ENCODE results near the gene TIMMDC1.
"Not testable (repeated sequence)": the region's sequence is repeated elsewhere in the genome, so short reads cannot be mapped to it uniquely, and the experiment has no call there.

DNA sequence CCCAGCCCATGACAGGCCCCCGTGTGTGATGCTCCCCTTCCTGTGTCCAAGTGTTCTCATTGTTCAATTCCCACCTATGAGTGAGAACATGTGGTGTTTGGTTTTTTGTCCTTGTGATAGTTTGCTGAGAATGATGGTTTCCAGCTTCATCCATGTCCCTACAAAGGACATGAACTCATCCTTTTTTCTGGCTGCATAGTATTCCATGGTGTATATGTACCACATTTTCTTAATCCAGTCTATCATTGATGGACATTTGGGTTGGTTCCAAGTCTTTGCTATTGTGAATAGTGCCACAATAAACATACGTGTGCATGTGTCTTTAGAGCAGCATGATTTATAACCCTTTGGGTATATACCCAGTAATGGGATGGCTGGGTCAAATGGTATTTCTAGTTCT lies 65.0 kb downstream of the TIMMDC1 start:
- not testable (repeated sequence) for TF ChIP-seq ZFX (IDR thresholded peaks at IDR 0.05); CEBPB (IDR thresholded peaks at IDR 0.05; ENCODE audit: low read depth); POLR2A (IDR thresholded peaks at IDR 0.05; ENCODE audit: borderline replicate concordance, extremely low read depth, insufficient read depth, insufficient read length); YY1 (IDR thresholded peaks at IDR 0.05; ENCODE audit: extremely low read depth, insufficient replicate concordance, low read depth, low read length); RAD21 (IDR thresholded peaks at IDR 0.05; ENCODE audit: low read depth); ATF3 (IDR thresholded peaks at IDR 0.05); ZNF274 (IDR thresholded peaks at IDR 0.05; ENCODE audit: low read depth, low read length); EZH2 (IDR thresholded peaks at IDR 0.05); POLR2AphosphoS5 (IDR thresholded peaks at IDR 0.05; ENCODE audit: low read depth, low read length); EGR1 (IDR thresholded peaks at IDR 0.05; ENCODE audit: low read depth); EZH2phosphoT487 (IDR thresholded peaks at IDR 0.05; ENCODE audit: borderline replicate concordance)
- TF ChIP-seq, protein P1, sequence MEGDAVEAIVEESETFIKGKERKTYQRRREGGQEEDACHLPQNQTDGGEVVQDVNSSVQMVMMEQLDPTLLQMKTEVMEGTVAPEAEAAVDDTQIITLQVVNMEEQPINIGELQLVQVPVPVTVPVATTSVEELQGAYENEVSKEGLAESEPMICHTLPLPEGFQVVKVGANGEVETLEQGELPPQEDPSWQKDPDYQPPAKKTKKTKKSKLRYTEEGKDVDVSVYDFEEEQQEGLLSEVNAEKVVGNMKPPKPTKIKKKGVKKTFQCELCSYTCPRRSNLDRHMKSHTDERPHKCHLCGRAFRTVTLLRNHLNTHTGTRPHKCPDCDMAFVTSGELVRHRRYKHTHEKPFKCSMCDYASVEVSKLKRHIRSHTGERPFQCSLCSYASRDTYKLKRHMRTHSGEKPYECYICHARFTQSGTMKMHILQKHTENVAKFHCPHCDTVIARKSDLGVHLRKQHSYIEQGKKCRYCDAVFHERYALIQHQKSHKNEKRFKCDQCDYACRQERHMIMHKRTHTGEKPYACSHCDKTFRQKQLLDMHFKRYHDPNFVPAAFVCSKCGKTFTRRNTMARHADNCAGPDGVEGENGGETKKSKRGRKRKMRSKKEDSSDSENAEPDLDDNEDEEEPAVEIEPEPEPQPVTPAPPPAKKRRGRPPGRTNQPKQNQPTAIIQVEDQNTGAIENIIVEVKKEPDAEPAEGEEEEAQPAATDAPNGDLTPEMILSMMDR (IDR thresholded peaks at IDR 0.05 in 2 of 3, conservative IDR thresholded peaks at IDR 0.05 in 1 of 3; ENCODE audit: borderline replicate concordance in 1 of 3, insufficient read depth in 1 of 3, low read depth in 2 of 3, low read length in 2 of 3): not testable (repeated sequence)
- TF ChIP-seq, protein P2, sequence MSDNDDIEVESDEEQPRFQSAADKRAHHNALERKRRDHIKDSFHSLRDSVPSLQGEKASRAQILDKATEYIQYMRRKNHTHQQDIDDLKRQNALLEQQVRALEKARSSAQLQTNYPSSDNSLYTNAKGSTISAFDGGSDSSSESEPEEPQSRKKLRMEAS (IDR thresholded peaks at IDR 0.05): not testable (repeated sequence)
